ENCODE measurements around the gene SERPINE2.
"Not testable (repeated sequence)": the region's sequence is repeated elsewhere in the genome, so short reads cannot be mapped to it uniquely, and the experiment has no call there.

SERPINE2 gene

DNA sequence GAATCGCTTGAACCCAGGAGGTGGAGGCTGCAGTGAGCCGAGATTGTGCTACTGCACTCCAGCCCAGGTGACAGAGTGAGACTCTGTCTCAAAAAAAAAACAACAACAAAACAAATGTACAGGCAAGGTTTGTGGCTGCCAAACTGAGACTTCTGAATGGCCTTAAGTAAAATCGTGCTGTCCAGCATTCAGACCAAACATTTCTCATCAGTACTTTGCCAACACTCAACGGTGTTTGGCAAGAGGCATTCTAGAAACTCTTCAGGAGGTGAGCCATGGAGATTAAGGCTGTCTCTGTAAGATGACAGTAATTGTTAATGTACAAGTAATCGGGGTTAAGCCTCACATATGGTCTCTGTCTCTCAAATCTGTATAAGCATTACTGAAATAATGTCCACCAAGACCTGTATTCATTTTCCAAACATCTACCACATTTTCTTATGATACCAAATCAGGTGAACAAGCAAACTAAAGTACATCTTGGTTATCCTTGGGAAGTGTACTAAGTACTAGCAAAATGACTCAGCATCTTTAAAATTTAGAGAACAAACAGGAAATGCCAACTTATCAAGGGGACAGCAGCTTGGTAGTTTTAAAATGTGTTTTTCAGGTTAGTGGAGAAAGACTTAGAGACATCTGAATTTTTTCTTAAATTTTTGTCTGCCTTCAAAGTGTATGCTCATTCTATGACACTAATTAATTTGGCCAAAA, 29.3 kb downstream of the SERPINE2 start:
- DNase-seq = no peak

DNA sequence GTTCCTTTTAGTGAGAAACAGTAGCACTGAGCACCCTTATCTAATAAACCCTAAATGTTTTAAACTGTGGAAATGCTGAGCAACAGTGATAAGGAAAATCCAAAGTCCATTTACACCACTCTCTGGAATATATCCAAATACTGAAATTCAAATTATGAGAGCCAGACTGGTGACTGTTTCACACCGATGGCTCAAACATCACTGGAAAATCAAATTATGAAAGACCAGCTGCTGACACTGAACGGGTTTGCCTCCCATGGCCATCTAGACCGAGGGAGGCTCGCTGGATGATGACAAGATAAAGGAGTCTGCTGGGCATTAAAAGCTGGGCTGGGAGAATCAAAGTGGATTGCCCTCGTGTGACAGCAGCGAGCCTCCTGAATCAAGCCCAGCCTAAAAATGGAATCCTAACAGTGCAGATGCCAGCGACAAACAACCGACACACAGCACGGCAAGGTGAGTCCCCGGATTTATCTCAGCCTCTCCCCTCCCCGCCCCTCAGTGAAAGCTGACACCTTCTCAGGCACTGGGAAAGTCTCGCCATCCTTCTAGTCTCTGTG, 30.3 kb downstream of the SERPINE2 start:
- DNase-seq = no peak

DNA sequence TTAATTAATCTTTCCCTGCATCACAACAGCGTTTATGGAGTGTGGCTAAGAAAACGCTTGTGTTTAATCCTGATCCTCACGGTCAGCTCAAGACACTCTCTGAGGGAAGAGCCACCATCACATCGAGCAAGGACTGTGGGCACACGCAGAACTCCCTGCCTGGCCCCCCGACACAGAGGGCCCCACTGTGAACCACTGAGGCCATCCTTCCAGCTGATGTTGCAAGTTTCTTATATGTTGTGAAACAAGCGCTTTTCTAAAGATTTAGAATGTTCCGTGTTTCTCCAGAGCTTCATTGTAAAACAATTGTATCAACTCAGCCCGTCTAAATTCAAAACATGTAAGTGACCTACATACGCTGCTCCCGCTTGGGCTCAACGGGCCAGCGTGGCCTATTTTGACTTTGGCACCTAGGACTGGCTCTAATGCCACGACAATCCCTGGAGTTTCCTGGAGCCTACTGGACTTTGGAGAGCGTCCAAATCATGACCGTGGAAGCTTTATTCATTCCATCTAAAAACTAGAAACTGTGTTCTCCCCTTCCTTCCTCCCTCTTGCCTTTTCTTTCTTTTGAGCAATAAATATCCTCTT, 34.9 kb downstream of the SERPINE2 start:
- no peak for DNase-seq

DNA sequence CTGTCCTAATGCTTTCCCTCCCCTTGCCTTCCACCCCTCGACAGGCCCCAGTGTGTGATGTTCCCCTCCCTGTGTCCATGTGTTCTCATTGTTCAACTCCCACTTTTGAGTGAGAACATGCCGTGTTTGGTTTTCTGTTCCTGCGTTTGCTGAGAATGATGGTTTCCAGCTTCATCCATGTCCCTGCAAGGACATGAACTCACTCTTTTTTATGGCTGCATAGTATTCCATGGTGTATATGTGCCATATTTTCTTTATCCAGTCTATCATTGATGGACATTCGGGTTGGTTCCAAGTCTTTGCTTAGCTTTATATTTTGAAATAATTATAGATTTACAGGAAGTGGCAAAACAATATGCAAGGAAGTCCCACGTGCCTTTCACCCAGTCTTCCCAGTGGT, 38.4 kb downstream of the SERPINE2 start:
- DNase-seq = not testable (repeated sequence)

DNA sequence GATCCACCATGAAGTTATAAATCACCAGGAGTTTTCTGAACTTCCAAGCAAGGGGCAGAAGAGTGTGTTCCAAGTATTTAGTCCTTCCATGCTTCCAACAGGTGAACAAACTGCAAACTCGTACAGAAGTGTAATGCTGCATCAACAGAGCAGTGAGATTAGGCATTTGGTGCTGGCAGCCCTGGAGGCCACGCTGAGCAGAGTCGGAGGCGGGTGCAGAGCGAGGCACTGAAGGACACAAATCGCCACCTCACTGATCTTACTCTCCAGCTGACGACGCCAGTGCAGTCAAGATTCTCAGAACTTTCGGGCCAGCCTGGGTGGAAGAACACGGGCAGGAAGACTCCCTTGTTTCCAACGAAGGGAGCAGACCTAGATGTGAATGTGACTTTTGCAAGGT, 39.2 kb downstream of the SERPINE2 start:
- DNase-seq = no peak

DNA sequence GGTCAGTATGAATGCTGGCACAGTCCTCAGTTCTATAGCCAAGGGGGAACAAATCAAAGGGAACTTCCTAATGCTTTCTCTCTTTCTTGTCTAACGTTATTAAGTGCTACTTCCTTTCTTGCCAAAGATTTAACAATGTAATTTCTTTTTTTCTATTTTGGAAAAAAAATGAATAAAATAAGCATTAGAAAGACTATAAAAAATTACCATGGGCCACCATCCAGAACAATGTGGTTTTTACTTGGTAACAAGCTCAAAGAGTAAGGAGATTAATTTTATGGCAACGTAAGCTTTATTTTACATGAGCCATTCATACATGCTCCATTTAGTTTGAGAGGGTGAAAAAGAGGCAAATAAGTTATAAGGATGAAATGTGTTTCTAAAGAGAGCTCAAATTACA, 40.1 kb downstream of the SERPINE2 start:
- no peak for DNase-seq

DNA sequence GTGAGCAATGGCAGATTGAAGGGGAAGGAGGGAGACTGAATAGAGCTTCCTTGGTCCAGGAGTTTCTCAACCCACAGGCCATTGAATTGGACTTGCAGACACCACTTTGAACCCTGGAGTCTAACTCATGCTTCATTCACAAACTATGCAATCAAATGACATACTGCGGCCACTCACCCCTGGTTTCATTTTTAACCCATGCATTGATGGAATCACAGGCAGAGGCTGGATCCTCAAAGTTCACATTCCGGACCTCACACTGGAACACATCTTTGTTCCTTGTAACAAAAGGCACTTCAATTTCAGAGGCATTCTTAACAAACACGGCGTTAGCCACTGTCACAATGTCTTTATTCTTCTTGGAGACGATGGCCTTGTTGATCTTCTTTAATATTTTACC, 41.1 kb downstream of the SERPINE2 start:
- DNase-seq = no peak

DNA sequence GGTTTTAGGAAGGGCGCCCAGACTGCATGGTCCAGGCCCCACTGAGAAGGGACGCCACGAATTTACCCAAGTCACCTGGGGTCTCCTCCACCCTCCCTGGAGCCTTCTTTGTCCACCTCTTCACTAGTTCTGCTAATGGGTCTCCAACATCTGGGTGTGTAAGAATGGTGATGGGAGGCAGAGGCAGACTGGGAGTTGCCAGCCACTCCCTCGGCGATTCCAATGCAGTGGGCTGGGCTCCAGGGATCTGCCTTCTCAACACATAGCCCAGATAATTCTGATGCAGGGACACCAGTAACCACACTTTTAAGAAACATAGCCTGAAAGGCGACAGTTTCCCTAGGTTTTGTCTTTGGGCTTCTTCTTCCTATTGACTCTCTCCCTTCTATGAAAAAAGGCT, 42.7 kb downstream of the SERPINE2 start:
- no peak for DNase-seq

DNA sequence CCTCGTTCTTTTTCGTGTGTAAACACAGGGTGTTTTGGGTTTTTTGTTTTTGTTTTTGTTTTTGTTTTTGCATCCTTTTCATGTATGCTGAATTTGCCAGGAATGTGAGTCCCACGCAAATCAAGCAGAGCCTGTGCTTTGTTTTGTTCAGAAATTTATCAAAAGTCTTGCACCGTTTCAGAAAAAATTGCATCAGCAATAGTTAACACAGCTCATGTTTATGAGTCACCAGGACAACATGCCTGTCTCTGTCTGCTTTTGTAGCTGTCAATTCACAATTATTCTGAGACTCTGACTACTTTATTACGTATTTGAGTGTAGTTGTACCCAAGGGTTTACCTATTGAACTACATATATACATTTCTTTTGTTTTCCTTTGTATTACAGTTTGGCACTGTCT, 43.5 kb downstream of the SERPINE2 start:
- DNase-seq = no peak

DNA sequence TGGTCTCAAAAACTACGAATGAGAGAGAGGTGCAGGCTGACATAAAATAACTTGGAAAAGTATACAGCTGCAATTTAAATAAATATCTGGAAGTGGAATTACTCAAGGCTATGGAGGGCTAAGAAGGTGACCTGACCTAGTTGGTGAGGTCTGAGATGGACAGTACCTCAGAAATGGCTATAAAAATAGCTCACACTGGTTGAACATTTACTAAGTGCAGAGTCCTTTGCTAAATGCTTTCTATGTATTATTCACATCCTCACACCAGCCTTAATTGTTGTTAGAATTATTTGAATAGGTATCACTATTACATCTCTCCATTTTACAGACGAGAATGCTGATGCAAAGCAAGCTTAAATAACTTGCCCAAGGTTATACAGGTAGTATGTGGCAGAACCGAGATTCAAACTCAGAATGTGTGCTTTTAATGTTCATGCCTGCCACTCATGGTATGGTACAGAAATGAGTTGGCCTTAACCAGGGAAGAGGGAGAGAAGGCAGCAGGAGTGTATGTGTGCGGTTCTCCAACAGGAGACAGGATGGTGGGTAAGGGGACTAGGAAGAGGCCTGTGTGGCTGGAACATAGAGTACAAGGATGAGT, 44.4 kb downstream of the SERPINE2 start:
- no peak for DNase-seq

DNA sequence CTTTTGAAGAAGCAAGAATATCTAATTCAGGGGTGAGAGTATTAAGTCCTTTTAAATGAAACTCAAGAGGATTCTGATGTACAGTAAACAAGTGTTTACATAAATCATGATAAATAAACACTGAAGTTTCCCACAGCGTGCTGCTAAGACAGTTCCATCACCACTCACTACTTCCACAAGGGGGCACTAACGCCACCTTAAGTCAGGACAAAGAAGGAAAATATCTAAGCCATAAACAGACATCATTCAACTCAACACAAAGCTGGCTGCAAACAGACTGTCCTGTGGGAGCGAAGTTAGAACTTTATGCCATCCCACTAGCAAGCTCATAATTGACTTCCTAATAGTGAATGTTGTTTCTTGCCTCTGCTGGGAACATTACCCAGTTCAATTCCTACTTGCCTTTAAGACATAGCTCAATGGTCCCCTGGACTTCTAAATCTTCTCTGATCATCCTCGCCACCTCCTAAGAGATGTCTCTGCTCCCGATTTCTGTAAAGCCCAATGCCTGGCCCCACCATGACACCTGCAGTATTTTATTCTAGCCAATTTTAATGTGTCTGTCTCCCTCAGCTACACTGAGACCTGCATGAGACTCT, 45.4 kb downstream of the SERPINE2 start:
- peak; percentile 71 for DNase-seq

DNA sequence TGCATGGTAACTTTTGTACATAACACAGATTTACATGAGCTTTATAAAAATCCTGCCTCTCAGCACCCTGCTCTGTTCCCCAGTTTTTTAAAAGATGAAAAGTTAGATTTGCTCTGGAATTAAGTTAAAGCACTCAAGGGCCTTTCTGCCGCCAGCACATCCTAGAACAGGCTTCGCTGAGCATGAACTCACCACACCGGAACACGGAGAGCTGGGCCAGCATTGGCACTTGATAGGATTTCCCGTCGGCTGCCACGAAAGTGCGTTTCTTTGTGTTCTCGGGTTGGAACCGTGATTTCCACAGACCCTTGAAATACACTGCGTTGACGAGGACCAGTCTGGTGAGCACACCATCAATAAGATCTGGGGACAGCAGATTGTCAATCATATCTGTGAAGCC, 47.5 kb downstream of the SERPINE2 start:
- DNase-seq = no peak

DNA sequence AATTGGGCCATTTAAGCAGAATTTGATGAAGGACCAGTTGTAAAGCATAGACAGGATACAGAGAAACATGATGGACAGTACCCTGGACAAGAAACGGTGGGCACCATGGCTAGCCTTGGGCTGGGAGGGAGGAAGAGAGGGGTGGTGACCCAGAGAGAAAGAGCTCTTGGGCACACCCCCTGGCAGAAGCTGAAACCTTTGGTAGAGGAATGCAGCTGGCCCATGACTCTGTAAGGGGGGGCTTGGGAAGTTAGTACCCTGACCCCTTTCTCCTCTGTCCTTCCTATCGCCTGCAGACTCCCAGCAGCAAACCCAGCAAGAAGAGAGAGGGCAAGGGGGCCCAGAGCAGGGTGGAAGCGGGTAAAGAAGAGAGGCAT, 49.2 kb downstream of the SERPINE2 start:
- no peak for DNase-seq

DNA sequence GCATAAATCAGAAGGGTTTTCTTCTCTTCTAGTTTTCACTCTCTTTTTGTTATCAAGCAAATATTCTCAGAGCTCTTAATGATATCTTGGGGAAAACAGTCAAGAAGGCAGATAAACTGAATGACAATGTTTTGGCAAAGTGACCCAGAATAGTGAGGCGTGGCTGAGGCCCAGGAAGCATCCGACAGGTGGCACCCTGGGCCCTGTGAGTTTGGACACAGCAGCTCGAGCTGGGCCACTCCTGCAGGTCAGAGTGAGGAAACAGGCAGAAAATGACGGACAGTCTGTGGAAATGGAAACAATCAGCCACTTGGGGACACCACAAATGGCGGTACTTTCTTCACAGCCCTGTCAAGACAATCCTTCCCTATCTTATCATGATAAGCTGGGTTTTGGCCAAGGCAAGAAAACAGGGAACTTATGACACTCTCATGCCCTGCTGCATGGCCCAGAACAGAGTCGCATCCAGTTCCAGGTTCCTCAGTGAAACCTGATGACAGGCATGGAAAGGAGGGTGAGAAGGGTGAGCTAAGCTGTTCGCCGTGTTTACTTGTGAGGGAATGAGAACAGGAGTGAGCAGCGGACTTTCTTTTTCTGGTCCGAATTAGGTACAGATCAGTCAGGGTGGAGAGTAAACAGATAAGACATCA, 49.8 kb downstream of the SERPINE2 start:
- DNase-seq = no peak

DNA sequence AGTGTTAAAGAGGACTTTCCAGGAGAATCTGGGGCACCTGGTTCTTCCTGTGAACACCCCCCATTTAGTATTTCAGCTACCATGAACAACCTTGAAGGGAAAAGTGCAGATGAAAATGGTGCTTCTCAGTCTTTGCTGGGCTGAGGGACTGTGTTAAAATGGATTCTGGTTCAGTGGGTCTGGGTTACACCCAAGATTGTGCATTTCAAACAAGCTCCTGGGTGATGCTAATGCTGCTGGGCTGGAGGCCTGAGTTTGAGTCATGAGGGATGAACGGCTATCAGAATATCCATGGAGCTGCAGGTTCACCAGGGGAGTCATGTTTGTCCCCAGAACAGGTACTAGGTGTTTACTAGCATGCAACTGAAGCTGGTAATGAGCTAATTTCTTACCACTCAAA, 57.8 kb downstream of the SERPINE2 start:
- DNase-seq = no peak

DNA sequence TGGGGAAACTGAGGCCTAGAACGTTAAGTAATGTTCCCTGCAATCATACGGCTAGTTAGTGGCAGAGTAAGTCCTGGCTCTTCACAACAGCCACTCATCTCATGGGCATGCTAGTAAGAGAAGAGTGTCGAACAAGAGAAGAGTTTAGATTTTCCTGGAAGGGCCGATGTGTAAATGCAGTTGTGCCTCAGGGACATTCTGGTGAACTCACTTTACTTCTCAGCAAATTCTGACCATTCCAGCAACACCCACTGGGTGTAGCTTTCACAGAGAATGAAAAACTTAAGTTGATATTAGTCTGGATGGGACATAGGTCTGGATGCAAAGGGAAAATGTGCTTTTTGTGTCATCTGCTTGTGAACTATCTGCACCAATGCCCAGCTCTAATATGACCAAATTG, 58.3 kb downstream of the SERPINE2 start:
- DNase-seq = no peak

DNA sequence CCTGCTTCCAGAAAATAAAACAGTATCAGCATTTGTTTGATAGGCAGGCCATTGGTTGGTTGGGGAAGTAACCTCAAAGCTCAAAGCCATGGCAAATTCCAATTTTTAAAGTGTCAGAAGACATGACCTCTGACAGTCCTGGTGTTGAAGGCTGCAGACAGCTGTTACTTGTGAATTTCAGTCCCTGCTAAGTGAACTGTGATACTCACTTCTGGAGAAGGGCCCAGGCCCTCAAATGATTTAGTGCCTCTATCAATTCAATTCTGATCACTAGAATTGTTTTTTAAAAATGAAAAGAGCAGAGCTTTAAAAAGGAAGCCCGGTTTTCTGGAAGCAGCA, 58.7 kb downstream of the SERPINE2 start:
- no peak for DNase-seq

DNA sequence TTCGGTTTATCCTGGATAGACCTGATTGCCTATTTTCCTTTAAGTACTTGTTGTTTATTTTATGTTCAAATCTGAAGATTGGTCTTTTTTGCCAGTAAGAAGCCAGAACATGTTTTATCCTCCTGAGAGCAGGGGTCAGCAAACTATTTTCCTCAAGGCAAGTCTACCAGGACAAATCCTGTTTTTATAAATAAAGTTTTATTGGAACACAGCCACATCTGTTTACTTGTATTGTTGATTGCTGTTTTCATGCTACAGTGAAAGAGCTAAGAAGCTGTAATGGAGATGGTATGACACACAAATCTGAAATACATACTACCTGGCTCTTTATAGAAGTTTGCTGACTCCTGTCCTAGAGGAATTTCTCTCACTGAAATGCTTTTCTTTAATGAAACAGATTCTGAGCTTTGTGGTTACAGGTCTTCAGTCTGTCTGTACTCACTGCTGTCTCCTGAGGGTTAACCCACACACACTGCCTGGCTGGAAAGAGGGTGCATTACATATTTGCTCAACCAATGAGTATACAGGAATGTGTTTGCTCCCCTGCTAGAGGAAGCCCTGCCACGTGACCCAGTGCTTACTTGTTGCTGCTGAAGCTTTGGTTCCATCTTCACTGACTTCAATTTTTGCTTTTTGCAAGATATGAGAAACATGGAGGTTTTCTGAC, 59.2 kb downstream of the SERPINE2 start:
- no peak for DNase-seq

DNA sequence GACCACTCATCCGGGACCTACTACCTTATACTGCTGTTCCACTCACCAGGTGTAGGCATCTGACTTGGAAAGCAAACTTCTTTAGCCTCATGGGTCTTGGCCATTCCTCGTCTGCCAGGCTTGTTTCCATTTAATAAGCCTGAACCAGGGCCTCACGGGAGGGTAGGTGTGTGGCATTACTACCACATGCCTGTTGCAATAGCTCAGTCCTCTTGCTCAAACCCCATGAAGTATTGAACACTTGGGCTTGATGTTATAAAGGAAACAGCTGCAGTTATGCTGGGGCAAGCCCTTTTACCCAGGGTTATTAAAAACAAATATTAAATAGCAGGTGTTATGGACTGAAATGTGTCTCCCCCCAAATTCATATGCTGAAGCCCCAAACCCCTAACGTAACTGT, 60.6 kb downstream of the SERPINE2 start:
- no peak for DNase-seq

DNA sequence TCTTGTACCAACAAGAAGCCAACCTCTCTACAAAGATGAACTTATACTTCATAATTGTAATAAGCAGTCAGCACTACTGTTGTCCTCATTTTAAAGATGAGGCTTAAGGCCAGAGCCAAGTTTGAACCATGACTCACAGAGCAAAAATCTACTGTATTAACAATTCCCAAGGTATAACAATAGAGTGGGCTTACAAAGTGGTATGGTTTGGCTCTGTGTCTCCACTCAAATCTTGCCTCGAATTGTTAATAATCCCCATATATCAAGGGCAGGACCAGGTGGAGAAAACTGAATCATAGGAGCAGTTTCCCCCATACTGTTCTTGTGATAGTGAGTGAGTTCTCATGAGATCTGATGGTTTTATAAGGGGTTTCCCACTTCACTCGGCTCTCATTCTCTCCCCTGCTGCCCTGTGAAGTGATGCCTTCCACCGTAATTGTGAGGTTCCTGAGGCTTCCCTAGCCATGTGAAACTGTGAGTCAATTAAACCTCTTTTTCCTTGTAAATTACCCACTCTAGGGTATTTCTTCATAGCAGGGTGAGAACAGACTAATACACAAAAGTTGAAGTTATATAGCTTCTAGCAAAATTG, 62.4 kb downstream of the SERPINE2 start:
- DNase-seq = no peak

DNA sequence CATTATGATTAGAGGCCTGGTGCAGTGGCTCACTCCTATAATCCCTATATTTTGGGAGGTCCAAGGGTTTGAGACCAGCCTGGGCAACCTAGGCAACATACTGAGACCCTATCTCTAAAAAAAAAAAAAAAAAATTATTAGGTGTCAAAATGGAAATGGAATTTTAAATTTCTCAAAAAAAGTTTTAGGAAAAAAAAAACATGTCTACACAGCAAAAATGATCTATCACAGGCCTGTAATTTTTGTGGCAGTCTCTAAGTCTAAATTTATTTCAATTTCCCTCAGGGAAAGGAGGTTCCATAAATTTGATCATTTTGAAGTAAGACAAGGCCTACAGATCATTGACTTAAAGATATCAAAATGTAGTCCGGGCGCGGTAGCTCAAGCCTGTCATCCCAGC, 65.5 kb downstream of the SERPINE2 start:
- DNase-seq = no peak

DNA sequence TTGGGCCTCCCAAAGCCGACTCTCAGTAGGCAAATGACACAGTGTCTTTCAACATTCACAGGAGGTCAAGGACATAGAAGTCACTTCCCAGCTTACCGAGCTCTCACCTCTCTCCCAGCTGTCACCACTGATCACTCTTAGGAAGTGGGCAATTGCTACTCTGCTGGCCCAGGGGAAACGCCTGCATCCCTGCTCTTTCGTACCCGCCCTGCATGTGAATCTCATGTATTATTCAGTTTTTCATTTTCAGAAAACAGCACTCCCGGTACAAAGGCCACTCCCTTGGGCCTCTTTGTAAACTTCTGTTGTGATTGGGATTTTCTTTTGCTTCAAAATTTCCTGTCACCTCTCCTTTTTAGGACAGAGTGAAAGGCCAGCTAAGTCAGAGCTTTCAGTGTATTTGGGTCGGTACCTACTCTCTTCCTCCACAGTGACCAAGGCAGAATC, 66.4 kb downstream of the SERPINE2 start:
- DNase-seq = no peak

DNA sequence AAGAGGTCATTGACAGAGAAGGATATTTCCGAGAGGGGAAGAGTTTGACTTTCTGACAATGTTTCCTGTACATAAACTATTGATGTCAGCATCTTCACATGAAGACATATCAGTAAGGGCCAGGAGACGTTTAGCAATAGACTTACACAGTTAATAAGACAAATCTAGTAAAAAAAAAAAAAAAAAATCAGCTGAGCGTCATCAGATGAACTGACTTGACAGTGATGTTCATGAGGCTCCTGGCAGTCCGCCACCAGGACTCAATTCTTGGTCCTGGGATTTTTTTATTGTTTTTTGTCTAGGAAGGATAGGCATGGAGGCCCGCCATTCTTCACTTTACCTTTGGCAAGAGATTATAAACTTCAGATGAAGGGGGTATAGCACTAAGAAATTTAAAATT, 67.4 kb downstream of the SERPINE2 start:
- no peak for DNase-seq

Measured in stimulated activated CD8-positive, alpha-beta memory T cell treated with anti-CD3 and anti-CD28 coated beads, Interleukin-4, amount 100 ng/mL, for 48 hours (primary cell).